ENCODE data around the gene ZNF521.

ZNF521 gene

GRCh38 chr18:25351777-25352628 lies at the start of gene ZNF521:
Gene ZNF521 (minus strand): TSS chr18:25352166. CDS start chr18:25350946, 1,220 bp downstream.
- peak; percentile 42 for DNase-seq

GRCh38 chr18:25399554-25399953 lies 47.6 kb upstream of the ZNF521 start:
- no peak for DNase-seq

- no peak for DNase-seq
Measured at GRCh38 chr18:25392192-25392591, 40.2 kb upstream of the ZNF521 start.

GRCh38 chr18:25373432-25374179 lies 21.6 kb upstream of the ZNF521 start:
- DNase-seq = no peak

GRCh38 chr18:25370391-25370790 lies 18.4 kb upstream of the ZNF521 start:
- no peak for DNase-seq

- DNase-seq = no peak
Measured at GRCh38 chr18:25365242-25365641, 13.3 kb upstream of the ZNF521 start.

- no peak for DNase-seq
Measured at GRCh38 chr18:25364732-25365131, 12.8 kb upstream of the ZNF521 start.

- no peak for DNase-seq
Measured at GRCh38 chr18:25360301-25360899, 8.4 kb upstream of the ZNF521 start.

- DNase-seq = no peak
Measured at GRCh38 chr18:25353080-25353479, 1.1 kb upstream of the ZNF521 start.

- no peak for DNase-seq
Measured at GRCh38 chr18:25352629-25353005, 651 bp upstream of the ZNF521 start.

GRCh38 chr18:25351280-25351775 lies 638 bp downstream of the ZNF521 start:
- no peak for DNase-seq

- no peak for DNase-seq
Measured at GRCh38 chr18:25350489-25351251, 1.3 kb downstream of the ZNF521 start.

- no peak for DNase-seq
Measured at GRCh38 chr18:25349926-25350487, 2.0 kb downstream of the ZNF521 start.

- DNase-seq = no peak
Measured at GRCh38 chr18:25349131-25349925, 2.6 kb downstream of the ZNF521 start.

- no peak for DNase-seq
Measured at GRCh38 chr18:25348386-25349130, 3.4 kb downstream of the ZNF521 start.

GRCh38 chr18:25346561-25346960 lies 5.4 kb downstream of the ZNF521 start:
- DNase-seq = no peak

- DNase-seq = no peak
Measured at GRCh38 chr18:25345081-25345866, 6.7 kb downstream of the ZNF521 start.

- no peak for DNase-seq
Measured at GRCh38 chr18:25341831-25342230, 10.1 kb downstream of the ZNF521 start.

- no peak for DNase-seq
Measured at GRCh38 chr18:25340762-25341161, 11.2 kb downstream of the ZNF521 start.

GRCh38 chr18:25335676-25336075 lies 16.3 kb downstream of the ZNF521 start:
- DNase-seq = no peak
